GM10248 (cell line): ENCODE results near the gene ZFAND2B.

ENCODE experiments used
- CTCF ChIA-PET: fragments of 300-600 bp; sonication (Branson Sonifier 250); formaldehyde crosslinking; extraction: SDS; loops from one replicate; lab custom pipeline; 2021; ENCODE audit warnings: antibody characterized with exemption; lab: Yijun Ruan, JAX
- POLR2A ChIA-PET: fragments of 350-650 bp; sonication (Branson Sonifier 250); formaldehyde crosslinking; extraction: SDS; loops from one replicate; lab custom pipeline; 2020; ENCODE audit warnings: antibody characterized with exemption; lab: Yijun Ruan, JAX
- DNase-seq: peaks from one replicate; pipeline ENCODE4 v3.0.0; 2012; ENCODE audit errors: extremely low spot score
- CTCF ChIP-seq: IDR thresholded peaks from 2 replicates; pipeline ENCODE4 v1.5.1; 2012; ENCODE audit warnings: mild to moderate bottlenecking, low read depth; ENCODE audit errors: extremely low read depth, missing control alignments, control extremely low read depth

ZFAND2B gene

GRCh38 chr2:219205981-219206327 lies 628 bp upstream of the ZFAND2B start:
- no peak for DNase-seq
- TF ChIP-seq CTCF = no peak
- ChIA-PET CTCF (interaction anchor here (0.7 to 2.4 kb wide), 18 partner anchors 9 to 226 kb away, joined by 3 to 8 read pairs (median 4); partner anchors contain the start of gene NHEJ1), POLR2A (interaction anchor here (1.0 to 3.1 kb wide), 4 partner anchors 23 to 48 kb away, joined by 3 to 16 read pairs (median 8); partner anchors contain the start of genes ANKZF1, ATG9A, CNPPD1 and TUBA4A)

GRCh38 chr2:219207134-219207883 lies 727 bp downstream of the ZFAND2B start:
- DNase-seq = no peak

DNA sequence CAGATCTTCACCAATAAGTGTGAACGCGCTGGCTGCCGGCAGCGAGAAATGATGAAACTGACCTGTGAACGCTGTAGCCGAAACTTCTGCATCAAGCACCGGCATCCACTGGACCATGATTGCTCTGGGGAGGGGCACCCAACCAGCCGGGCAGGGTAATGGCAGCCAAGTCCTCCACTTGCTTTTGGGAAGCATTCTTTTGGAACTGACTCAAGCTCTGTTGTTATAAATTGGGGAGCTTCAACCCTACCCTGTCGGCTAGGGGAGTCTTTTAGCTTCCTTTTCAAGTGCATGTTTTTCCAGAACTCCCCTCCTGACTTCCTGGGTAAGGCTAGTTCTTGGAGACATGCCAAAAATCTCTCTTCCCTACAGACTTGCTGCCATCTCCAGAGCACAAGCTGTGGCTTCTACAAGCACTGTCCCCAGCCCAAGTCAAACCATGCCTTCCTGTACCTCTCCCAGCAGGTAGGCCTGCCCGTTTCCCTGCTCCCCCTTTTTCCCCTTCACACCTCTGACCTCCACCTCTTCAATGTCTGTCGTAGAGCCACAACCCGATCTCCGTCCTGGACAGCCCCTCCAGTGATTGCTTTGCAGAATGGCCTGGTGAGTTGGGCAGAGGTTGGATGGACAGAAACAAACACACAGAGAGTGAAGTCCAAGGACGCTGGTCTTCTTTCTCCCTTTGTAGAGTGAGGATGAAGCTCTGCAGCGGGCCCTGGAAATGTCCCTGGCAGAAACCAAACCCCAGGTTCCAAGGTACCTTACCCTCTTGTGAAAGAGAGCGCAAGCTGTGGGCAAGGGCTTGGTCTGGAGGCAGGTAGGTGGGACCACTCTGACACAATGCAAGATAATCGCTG lies 1.5 kb downstream of the ZFAND2B start:
- CTCF ChIA-PET = interaction anchor here (1.2 to 1.9 kb wide), 3 partner anchors 48 to 150 kb away, joined by 4 to 10 read pairs (median 6); partner anchors contain the start of gene NHEJ1
- no peak for TF ChIP-seq CTCF
- POLR2A ChIA-PET = interaction anchor here (1.0 to 3.1 kb wide), 2 partner anchors 8 to 46 kb away, joined by 3 to 16 read pairs; partner anchors contain the start of genes TUBA4A and TUBA4B
- no peak for DNase-seq

More at GRCh38 chr2:219207134-219207883, 727 bp downstream of the ZFAND2B start:
- ChIA-PET POLR2A (interaction anchor here (1.0 to 3.1 kb wide), 3 partner anchors 9 to 47 kb away, joined by 3 to 16 read pairs (median 12); partner anchors contain the start of genes CNPPD1, TUBA4A and TUBA4B), CTCF (interaction anchor here (1.2 to 2.4 kb wide), 6 partner anchors 13 to 149 kb away, joined by 4 to 10 read pairs (median 6); partner anchors contain the start of gene NHEJ1)
- TF ChIP-seq CTCF = no peak

- no peak for DNase-seq
- TF ChIP-seq CTCF = no peak
- ChIA-PET CTCF (interaction anchor here (1.2 to 1.9 kb wide), 2 partner anchors 27 to 86 kb away, joined by 3 to 10 read pairs; no protein-coding TSS in a partner anchor), POLR2A (interaction anchor here (0.7 kb wide), 1 partner anchor 8 kb away, joined by 3 read pairs; no protein-coding TSS in a partner anchor)
Measured at GRCh38 chr2:219209236-219210195, 2.9 kb downstream of the ZFAND2B start.

GRCh38 chr2:219210196-219210885 lies 3.8 kb downstream of the ZFAND2B start:
- ChIA-PET CTCF (interaction anchor here (1.2 to 3.6 kb wide), 3 partner anchors 35 to 83 kb away, joined by 3 to 15 read pairs (median 4); no protein-coding TSS in a partner anchor), POLR2A (interaction anchor here (0.5 kb wide), 1 partner anchor 45 kb away, joined by 5 read pairs; no protein-coding TSS in a partner anchor)
- no peak for DNase-seq
- no peak for TF ChIP-seq CTCF
